Measurements from ENCODE around the gene ADPRS. TPM values are rescaled to one million over a fixed set of nuclear protein-coding genes. Genes with fewer than 3 reads are reported as not detected.

The ADPRS gene
- total RNA-seq, 6 experiments from 2014 or later: 24.4 to 30.9 (median 27.0) TPM

DNA sequence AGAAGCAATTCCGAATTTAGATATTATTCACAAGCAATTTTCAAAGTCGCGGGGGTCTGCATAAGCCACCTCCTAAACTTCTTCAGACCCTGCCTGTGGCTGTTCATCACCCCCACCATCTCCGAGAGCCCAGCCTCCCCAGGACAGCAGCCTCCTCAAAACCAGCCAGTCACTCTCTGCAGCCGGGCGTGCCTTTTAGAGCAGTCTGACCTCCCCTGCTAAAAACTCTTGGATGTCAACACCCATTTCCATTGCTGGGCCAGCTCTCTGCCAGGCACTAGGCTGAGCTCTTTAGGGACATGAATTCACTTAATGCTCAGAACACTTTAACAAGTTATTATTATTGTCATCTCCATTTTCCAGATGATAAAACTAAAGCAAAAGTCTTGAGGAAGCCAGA is 11.7 kb downstream of the ADPRS start:
- H3K4me1 Mint-ChIP-seq (ENCODE audit: low read depth): peaks cover 24% of the 10 kb centered on the region
- H3K27me3 Mint-ChIP-seq (ENCODE audit: insufficient read depth): no peaks in the 10 kb centered on the region; the same call in 1 of the 2 replicates
- H3K27ac Mint-ChIP-seq: peak overlapping the region; percentile 58
- peak overlapping the region; percentile 26; the same call in 1 of the 2 replicates for H3K4me3 Mint-ChIP-seq
- DNase-seq: no peak
- H3K9me3 Mint-ChIP-seq: no peaks in the 10 kb centered on the region
- H3K36me3 Mint-ChIP-seq (ENCODE audit: low read depth): no peaks in the 10 kb centered on the region
- no peak for TF ChIP-seq CTCF (IDR thresholded peaks at IDR 0.05)

- Mint-ChIP-seq H3K9me3 (no peaks in the 10 kb centered on the region), H3K27ac (no peak overlapping the region), H3K36me3 (ENCODE audit: low read depth) (no peaks in the 10 kb centered on the region), H3K4me1 (ENCODE audit: low read depth) (peaks cover 16% of the 10 kb centered on the region), H3K4me3 (no peak overlapping the region), H3K27me3 (ENCODE audit: insufficient read depth) (no peaks in the 10 kb centered on the region; the same call in 1 of the 2 replicates)
- TF ChIP-seq CTCF (IDR thresholded peaks at IDR 0.05): no peak
- DNase-seq: no peak
Observed at GRCh38 chr1:36101546-36101945, 12.9 kb downstream of the ADPRS start.

DNA sequence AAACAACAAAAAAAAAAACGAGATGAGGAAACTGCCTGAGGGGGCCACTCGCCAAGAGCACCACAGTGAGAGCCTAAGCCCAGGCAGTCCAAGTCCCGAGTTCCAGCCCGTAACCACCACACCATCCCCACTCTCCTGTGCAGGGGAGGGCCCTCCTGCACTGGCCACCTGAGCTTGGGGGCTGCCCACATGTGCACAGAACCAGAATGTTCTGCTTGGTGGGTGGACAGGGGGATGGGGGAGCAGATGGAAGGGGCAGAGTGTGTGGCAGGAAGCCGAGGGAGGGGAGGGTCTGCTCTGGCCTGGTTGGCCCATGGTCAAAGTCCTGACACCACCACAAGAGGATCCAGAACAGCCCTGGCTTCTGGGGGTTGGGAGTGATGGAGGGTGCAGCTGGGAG is 17.6 kb downstream of the ADPRS start:
- Mint-ChIP-seq H3K27ac (no peak overlapping the region), H3K9me3 (no peaks in the 10 kb centered on the region)

GRCh38 chr1:36107394-36107793 is 18.7 kb downstream of the ADPRS start:
- no peak for DNase-seq
- TF ChIP-seq CTCF (IDR thresholded peaks at IDR 0.05): no peak

More for the DNA sequence above, 17.6 kb downstream of the ADPRS start:
- no peaks in the 10 kb centered on the region for H3K36me3 Mint-ChIP-seq (ENCODE audit: low read depth)
- TF ChIP-seq CTCF (IDR thresholded peaks at IDR 0.05): no peak
- peaks cover 32% of the 10 kb centered on the region for H3K4me1 Mint-ChIP-seq (ENCODE audit: low read depth)
- DNase-seq: no peak
- H3K27me3 Mint-ChIP-seq (ENCODE audit: insufficient read depth): no peaks in the 10 kb centered on the region; the same call in 1 of the 2 replicates
- no peak overlapping the region for H3K4me3 Mint-ChIP-seq

DNA sequence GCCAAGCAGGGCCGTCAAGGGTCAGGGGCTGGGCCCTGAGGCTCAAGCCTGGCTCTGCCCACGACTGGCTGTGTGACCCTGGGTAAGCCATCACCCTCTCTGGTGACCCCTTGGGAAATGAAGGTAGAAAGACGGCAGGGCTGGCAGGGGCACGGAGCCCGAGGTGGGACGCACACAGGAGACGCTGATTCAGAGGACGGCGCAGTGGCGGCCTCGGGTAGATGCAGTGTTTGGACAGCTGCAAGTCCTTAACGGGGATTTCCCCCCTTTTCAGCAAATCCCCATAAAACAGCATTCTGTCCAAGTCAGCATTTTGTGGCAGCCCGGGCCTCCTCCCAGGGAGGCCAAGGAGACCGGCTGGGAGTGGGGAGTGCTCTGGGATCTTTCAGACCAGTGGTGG is 19.6 kb downstream of the ADPRS start:
- Mint-ChIP-seq H3K4me3 (peak overlapping the region; percentile 34; the same call in 1 of the 2 replicates), H3K27me3 (ENCODE audit: insufficient read depth) (peaks cover 1% of the 10 kb centered on the region), H3K4me1 (ENCODE audit: low read depth) (peaks cover 47% of the 10 kb centered on the region), H3K27ac (peak overlapping the region; percentile 96), H3K36me3 (ENCODE audit: low read depth) (no peaks in the 10 kb centered on the region), H3K9me3 (no peaks in the 10 kb centered on the region)
- peak; percentile 64 for DNase-seq
- TF ChIP-seq CTCF (IDR thresholded peaks at IDR 0.05): no peak

More at GRCh38 chr1:36107394-36107793, 18.7 kb downstream of the ADPRS start:
- H3K4me3 Mint-ChIP-seq: no peak overlapping the region
- no peaks in the 10 kb centered on the region; the same call in 1 of the 2 replicates for H3K27me3 Mint-ChIP-seq (ENCODE audit: insufficient read depth)
- H3K27ac Mint-ChIP-seq: no peak overlapping the region
- H3K4me1 Mint-ChIP-seq (ENCODE audit: low read depth): peaks cover 40% of the 10 kb centered on the region
- H3K36me3 Mint-ChIP-seq (ENCODE audit: low read depth): no peaks in the 10 kb centered on the region
- no peaks in the 10 kb centered on the region for H3K9me3 Mint-ChIP-seq
